ENCODE results near the gene NARF. TPM values are rescaled to one million over a fixed set of nuclear protein-coding genes. Genes with fewer than 3 reads are reported as not detected.
"Not testable (repeated sequence)": the region's sequence is repeated elsewhere in the genome, so short reads cannot be mapped to it uniquely, and the experiment has no call there.

The NARF gene
- total RNA-seq, 2 experiments from 2014 or later, result 106 to 121 TPM

DNA sequence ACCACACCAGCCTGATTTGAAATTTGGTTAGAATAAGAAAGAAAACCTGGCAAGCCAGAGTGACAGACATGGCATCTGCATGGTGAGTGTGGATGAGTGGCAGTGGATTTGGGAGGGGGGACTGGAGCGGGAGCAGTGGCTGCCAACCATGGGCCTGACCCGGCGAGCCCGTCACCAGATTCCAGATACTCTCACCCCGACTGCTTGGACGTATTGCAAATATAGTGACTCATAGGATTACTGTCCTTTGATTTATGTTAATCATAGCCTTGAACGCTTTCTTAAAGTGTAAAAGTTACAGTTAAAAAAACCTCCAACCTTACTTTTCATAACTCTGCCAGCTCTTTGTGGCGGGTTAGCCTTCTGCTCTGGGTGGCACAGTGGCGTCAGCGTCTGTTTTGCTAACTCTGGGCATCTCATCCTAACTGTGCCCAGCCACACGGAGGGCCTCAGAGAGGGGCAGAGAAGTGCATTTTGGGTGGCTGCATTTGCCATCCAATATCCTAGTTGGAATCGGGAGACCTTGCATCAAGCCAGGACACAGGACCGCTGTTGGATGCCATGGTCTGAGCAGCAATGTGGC, 34.2 kb downstream of the NARF start:
- Mint-ChIP-seq H3K4me3 (no peak overlapping the region), H3K4me1 (peaks cover 15% of the 10 kb centered on the region), H3K27me3 (no peaks in the 10 kb centered on the region), H3K27ac (no peak overlapping the region), H3K9me3 (no peaks in the 10 kb centered on the region), H3K36me3 (peaks cover 6% of the 10 kb centered on the region)
- ATAC-seq (ENCODE audit: low read depth) (no peak), DNase-seq (no peak)
- POLR2A ChIA-PET, result no interaction called here

DNA sequence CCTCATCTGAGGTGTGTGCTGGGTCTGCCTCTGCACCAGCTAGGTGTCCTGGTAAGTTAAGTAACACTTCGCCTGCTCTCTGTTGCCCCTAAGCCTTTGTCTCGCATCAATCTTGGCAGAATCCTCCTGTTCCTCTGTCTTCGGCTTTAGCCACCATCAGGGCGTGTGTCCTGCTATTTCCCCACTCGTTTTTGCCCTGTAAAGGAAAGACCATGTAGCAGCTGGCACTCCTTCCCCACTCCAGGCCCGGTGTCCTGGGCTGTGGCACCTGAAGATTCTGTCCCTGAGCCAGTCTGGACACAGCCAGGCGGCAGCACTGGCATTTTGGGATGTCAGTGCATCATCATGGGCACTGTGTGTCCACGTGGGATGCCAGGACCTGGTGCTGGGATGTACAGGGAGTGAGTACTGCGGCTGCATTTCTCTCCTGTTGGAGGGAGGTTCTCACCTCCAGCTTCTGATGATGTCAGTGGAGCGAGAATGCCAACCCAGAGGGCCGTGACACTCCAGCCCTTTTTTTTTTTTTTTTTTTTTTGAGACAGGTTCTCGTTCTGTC, 34.8 kb downstream of the NARF start:
- Mint-ChIP-seq H3K4me1 (peaks cover 19% of the 10 kb centered on the region), H3K27me3 (no peaks in the 10 kb centered on the region), H3K36me3 (peaks cover 6% of the 10 kb centered on the region), H3K4me3 (no peak overlapping the region), H3K9me3 (no peaks in the 10 kb centered on the region), H3K27ac (no peak overlapping the region)
- ATAC-seq (ENCODE audit: low read depth), result no peak
- POLR2A ChIA-PET, result no interaction called here
- no peak for DNase-seq

DNA sequence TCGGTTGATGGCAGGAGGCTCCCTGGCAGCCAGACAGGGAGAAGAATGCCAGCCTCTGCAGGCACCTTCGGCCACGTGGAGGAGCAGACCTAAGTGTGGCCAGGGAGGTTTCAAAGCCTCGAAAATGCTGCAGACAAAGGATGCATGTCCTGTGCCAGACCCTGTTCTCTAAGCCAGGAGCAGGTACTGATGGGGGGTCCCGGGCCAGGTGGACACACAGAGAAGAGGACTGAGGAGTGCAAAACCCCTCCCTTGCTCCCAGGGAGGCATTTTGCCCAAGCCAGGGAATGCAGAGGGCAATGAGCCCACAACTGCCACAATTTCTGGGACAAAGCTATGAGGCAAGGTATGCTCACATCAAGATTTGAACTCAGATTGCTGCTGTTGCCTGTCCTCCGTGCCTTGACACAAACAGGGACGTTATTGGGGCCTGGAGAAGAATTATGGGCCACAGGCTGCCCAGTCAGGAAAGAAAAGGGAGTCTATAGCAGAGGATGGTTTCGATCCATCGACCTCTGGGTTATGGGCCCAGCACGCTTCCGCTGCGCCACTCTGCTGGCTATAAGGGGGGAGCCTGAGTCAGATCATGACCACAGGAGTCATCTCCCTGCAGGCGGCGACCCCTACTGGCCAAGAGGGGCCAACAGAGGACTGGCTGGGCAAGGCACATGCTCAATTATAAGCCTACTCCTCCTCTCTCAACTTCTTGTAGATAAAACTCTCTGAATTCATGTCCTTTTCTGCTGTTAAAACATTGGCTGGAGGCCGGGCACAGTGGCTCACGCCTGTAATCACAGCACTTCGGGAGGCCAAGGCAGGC, 35.9 kb downstream of the NARF start:
- H3K4me3 Mint-ChIP-seq, result peak overlapping the region; percentile 78
- H3K9me3 Mint-ChIP-seq, result no peaks in the 10 kb centered on the region
- peaks cover 1% of the 10 kb centered on the region for H3K36me3 Mint-ChIP-seq
- ATAC-seq (ENCODE audit: low read depth) (peak; percentile 73), DNase-seq (peak; percentile 92)
- peak overlapping the region; percentile 86 for H3K27ac Mint-ChIP-seq
- POLR2A ChIA-PET, result interaction anchor here (1.0 kb wide), 1 partner anchor 25 kb away, joined by 4 read pairs; the partner anchor contains the start of gene FOXK2
- H3K27me3 Mint-ChIP-seq, result no peaks in the 10 kb centered on the region
- peaks cover 21% of the 10 kb centered on the region for H3K4me1 Mint-ChIP-seq

DNA sequence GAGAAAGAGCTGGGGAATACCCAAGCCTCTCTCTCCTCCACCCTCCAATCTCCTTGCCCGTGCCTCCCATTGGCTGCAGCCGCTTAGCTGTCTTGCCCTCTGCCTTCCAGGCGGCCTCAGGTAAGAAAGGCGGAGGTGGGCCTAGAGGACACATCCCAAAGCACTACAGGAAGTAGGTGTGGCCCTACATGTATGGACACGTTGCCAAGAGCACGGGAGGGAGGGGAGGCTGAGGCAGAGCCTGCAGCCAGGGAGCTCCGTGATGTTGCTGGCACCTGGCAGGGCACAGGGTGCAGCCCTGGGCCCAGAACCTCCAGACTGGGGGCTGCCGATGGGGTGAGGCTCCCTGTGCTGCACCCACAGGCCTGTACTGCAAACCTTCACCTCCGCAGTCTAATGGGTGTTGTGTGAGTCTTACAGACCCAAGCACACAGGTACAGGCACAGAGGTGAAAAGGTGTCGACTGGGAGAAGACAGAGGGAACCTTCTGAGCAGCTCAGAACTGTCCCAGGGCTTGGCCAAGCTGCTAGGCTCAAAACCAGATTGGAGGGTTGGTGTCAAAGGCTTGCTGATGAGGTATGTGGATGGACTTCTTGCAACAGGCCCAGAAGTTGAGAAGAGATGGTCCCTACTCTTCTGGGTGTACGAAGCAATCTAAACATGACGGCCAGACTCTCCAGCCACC, 37.4 kb downstream of the NARF start:
- H3K27ac Mint-ChIP-seq, result peak overlapping the region; percentile 69
- no peak for DNase-seq

DNA sequence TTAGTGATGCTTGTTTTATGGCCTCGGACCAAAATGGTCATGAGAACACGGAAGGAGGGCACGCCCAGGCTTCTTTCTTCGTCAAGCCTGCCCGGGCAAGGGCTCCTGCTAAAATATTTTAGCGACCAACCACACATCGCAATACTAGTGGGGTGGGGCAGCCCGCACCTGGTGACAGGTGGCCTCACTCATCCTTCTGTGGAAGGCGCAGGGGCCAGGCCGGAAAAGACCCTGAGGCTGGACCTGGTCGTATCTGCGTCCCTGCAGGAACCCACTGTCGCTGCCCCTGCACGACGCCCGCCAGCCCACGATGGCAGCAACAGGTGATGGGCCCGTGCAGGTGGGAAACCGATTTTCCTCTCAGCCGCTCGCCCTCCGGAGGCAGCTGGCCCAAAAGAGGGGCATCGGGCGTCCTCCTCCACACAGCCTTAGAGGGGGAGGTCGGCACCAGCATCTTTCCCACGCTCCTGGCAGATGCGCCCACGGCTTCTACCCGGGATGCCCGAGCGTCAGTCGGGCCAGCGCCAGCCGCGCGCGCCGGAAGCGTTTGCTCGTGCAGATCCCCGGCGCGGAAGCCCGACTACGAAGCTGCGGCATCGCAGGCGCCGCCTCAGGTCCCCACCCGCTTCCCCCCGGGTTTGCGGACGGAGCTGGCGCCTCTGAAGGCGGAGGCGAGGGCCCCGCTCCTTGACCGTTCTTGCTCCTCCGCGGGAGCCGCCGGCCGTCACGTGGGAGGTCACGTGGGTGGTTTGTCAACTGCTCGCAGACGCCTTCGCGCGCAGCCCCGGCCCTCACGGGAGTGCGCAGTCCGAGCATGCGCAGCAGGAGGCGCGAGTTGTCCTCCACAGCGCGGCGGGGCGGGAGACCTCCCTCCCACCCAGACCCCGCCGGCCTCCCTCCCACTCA, 38.2 kb downstream of the NARF start:
- H3K27me3 Mint-ChIP-seq, result no peaks in the 10 kb centered on the region
- no peaks in the 10 kb centered on the region for H3K36me3 Mint-ChIP-seq
- peak overlapping the region; percentile 62 for H3K4me3 Mint-ChIP-seq
- H3K27ac Mint-ChIP-seq, result peak overlapping the region; percentile 69
- peaks cover 21% of the 10 kb centered on the region for H3K4me1 Mint-ChIP-seq
- H3K9me3 Mint-ChIP-seq, result no peaks in the 10 kb centered on the region
- peak; percentile 66 for ATAC-seq (ENCODE audit: low read depth)
- peak; percentile 93 for DNase-seq
- POLR2A ChIA-PET, result interaction anchor here (0.5 to 2.3 kb wide), 5 partner anchors 23 to 126 kb away, joined by 3 to 11 read pairs (median 4); partner anchors contain the start of gene FOXK2

More for the DNA sequence above, 37.4 kb downstream of the NARF start:
- no peak for ATAC-seq (ENCODE audit: low read depth)
- Mint-ChIP-seq H3K4me3 (peak overlapping the region; percentile 62), H3K36me3 (no peaks in the 10 kb centered on the region), H3K27me3 (no peaks in the 10 kb centered on the region), H3K4me1 (peaks cover 21% of the 10 kb centered on the region), H3K9me3 (no peaks in the 10 kb centered on the region)
- POLR2A ChIA-PET, result interaction anchor here (1.2 to 2.3 kb wide), 3 partner anchors 23 to 47 kb away, joined by 5 to 11 read pairs (median 7); partner anchors contain the start of gene FOXK2

DNA sequence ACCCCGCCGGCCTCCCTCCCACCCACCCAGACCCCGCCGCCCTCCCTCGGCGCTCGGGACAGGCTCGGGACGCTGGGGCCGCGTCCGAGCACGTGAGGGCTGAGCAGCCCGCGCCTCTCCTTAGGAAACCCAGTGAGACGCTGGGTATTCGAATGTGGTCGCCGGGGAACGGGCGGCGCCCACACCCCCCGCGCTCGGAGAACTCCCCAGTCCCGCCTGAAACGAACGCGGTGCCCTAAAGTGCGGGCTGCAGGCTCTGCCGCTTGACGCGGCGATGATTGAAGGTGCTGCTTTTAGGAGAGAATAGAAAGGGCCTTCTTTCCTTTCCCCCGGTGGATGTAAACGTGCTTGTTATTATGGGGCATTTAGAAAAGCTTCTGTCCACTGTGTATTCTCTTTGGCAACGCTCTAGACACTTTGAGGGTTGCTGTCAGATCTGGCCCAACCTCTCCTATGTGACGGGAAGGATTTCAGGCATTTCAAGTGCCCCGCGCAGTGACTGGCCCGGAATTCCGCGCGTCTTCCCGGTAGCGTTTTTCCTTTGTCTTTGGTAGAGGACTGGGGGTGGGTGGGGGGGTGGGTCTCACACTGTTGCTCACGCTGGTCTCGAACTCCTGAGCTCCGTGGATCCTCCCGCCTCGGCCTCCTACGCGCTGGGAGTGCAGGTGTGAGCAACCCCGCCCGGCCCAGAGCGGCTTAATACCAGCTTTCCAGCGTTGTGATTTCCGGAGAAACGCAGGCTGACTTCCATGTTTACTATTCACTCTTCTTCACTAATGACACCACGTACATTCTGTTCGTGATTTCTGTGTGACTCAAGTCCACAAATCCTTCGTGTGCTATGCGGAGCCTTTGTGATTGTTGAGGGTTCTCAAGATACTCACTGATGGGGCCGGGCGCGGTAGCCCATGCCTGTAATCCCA, 39.2 kb downstream of the NARF start:
- Mint-ChIP-seq H3K4me3 (peak overlapping the region; percentile 85), H3K27ac (peak overlapping the region; percentile 83), H3K9me3 (no peaks in the 10 kb centered on the region), H3K36me3 (no peaks in the 10 kb centered on the region), H3K4me1 (peaks cover 21% of the 10 kb centered on the region), H3K27me3 (no peaks in the 10 kb centered on the region)
- peak; percentile 10 for ATAC-seq (ENCODE audit: low read depth)
- peak; percentile 65 for DNase-seq
- POLR2A ChIA-PET, result interaction anchor here (0.5 to 2.3 kb wide), 5 partner anchors 22 to 127 kb away, joined by 3 to 11 read pairs (median 4); partner anchors contain the start of gene FOXK2

DNA sequence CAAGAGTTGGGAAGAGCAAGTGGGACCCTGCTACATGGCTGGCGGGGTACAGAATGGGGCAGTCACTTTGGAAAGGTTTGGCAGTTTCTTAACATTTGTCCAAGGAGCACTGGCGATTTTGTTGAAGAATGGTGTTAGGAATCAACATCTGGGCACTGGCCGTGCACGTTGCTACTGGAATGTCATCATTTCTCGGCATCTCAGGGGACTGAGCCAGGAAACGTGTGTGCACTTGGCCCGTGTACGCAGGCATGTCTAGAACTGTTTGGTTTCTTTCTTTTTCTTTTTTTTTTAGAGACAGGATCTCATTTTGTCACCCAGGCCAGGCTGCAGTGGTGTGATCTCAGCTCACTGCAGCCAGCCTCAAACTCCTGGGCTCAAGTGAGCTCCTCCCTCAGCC, 43.7 kb downstream of the NARF start:
- peaks cover 14% of the 10 kb centered on the region for H3K4me1 Mint-ChIP-seq
- no peaks in the 10 kb centered on the region for H3K9me3 Mint-ChIP-seq
- ATAC-seq (ENCODE audit: low read depth) (no peak), DNase-seq (no peak)
- no peak overlapping the region for H3K27ac Mint-ChIP-seq
- no peaks in the 10 kb centered on the region for H3K27me3 Mint-ChIP-seq
- POLR2A ChIA-PET, result no interaction called here
- no peaks in the 10 kb centered on the region for H3K36me3 Mint-ChIP-seq
- H3K4me3 Mint-ChIP-seq, result no peak overlapping the region

DNA sequence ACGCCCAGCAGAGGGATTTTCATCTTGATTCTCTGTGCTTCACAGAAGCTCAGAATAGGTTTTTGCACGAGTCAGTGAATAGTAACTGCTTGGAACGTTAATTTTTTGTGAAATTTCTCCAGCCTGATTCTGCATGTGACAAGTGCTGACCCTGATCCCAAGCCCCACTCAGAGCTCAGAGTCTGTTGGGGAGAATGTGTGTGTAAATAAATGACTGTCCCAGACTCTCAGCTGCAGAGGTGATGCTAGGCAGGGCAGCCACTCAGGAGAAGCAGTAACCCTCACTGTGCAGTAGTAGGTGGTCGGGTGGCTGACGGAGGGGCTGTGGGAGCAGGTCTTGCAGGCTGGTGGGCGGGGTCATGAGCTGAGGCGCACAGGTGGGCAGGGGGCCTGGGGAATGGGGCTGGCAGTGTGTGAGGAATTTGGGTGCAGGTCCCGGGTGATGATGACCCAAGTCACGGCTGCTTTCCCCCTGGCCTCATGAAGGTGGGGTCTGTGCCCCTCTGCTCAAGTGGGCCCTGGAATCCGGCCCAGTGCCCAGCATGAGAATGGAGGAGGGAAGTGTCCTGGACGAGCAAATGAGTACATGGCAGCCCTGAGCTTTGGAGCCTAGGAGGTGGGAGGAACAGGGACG, 44.7 kb downstream of the NARF start:
- ATAC-seq (ENCODE audit: low read depth) (no peak), DNase-seq (no peak)
- H3K4me3 Mint-ChIP-seq, result no peak overlapping the region
- H3K27me3 Mint-ChIP-seq, result no peaks in the 10 kb centered on the region
- POLR2A ChIA-PET, result interaction anchor here (0.8 kb wide), 1 partner anchor 129 kb away, joined by 3 read pairs; no protein-coding TSS in a partner anchor
- H3K27ac Mint-ChIP-seq, result no peak overlapping the region
- peaks cover 8% of the 10 kb centered on the region for H3K4me1 Mint-ChIP-seq
- no peaks in the 10 kb centered on the region for H3K9me3 Mint-ChIP-seq
- H3K36me3 Mint-ChIP-seq, result no peaks in the 10 kb centered on the region

DNA sequence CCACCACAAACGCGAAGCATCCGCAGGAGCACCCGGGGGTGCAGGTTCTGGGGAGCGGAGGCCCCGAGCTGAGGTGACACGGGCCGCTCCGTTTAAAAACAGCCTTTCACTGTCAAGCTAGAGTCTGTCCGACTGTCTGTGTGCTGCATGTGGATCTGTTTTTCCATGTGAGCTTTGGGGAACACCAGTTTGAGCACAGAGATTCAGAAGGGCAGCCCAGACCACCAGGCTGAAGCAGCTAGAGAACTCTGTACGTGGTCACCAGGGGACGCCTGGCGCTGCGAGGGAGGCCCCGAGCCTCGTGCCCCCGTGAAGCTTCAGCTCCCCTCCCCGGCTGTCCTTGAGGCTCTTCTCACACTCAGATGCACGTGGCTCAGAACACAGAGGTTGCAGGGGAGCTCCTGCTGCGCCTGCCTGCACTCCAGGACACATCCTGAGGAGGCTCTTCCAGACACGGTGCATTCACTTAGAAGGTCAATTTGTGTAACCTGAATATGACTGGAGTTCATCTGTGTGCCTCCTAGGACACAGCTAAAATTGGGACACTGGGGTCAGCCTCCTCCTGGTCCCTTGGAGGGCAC, 45.3 kb downstream of the NARF start:
- ATAC-seq (ENCODE audit: low read depth), result no peak
- POLR2A ChIA-PET, result no interaction called here
- no peaks in the 10 kb centered on the region for H3K9me3 Mint-ChIP-seq
- no peak overlapping the region for H3K4me3 Mint-ChIP-seq
- DNase-seq, result no peak
- no peak overlapping the region for H3K27ac Mint-ChIP-seq
- peaks cover 7% of the 10 kb centered on the region for H3K4me1 Mint-ChIP-seq
- no peaks in the 10 kb centered on the region for H3K36me3 Mint-ChIP-seq
- H3K27me3 Mint-ChIP-seq, result no peaks in the 10 kb centered on the region

DNA sequence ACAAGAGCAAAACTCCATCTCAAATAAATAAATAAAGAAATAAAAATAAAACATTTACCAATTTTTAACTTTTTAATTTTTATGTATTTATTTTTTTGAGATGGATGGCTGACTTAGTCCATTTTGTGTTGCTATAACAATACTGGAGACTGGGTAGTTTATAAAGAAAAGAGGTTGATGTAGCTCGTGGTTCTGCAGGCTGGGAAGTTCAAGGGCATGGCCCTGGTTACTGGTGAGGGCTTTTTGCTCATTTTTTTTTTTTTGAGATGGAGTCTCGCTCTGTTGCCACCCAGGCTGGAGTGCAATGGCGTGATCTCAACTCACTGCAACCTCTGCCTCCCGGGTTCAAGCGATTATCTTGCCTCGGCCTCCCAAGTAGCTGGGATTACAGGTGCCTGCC, 46.8 kb downstream of the NARF start:
- DNase-seq (no peak), ATAC-seq (ENCODE audit: low read depth) (no peak)
- Mint-ChIP-seq H3K4me1 (peaks cover 4% of the 10 kb centered on the region), H3K27ac (no peak overlapping the region), H3K36me3 (no peaks in the 10 kb centered on the region), H3K4me3 (no peak overlapping the region), H3K27me3 (no peaks in the 10 kb centered on the region), H3K9me3 (no peaks in the 10 kb centered on the region)
- POLR2A ChIA-PET, result interaction anchor here (1.1 to 1.6 kb wide), 2 partner anchors 9 to 14 kb away, joined by 3 to 5 read pairs; partner anchors contain the start of gene FOXK2

DNA sequence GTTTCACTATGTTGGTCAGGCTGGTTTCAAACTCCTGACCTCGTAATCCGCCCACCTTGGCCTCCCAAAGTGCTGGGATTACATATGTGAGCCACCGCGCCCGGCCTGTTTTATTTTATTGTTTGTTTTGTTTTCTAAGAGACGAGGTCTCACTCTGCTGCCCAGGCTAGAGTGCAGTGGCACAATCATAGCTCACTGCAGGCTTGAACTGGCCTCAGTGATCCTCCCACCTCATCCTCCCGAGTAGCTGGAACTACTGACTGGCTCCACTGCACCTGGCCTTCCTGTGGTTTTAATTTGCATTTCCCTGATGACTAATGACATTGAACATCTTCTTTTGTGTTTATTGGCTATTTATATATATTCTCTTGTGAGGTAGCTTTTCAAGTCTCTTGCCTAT, 47.9 kb downstream of the NARF start:
- not testable (repeated sequence) for DNase-seq; H3K4me3 Mint-ChIP-seq; H3K4me1 Mint-ChIP-seq; H3K9me3 Mint-ChIP-seq; H3K27me3 Mint-ChIP-seq; H3K27ac Mint-ChIP-seq; H3K36me3 Mint-ChIP-seq; ATAC-seq (ENCODE audit: low read depth)
- POLR2A ChIA-PET, result interaction anchor here (1.1 kb wide), 1 partner anchor 8 kb away, joined by 3 read pairs; no protein-coding TSS in a partner anchor

Measured in activated naive CD8-positive, alpha-beta T cell treated with anti-CD3 and anti-CD28 coated beads, Interleukin-2, amount 10 ng/mL, durations not matched to agents 7 days and 5 days (primary cell).